Hematopoietic multipotent progenitor cell treated with erythropoietin and hydrocortisone succinate and interleukin-3 and kit ligand, for 6 days (in vitro differentiated cells): ENCODE measurements around the gene OR10V1.

Source experiments
- DNase-seq: peaks from one replicate; pipeline ENCODE4 v3.0.0-alpha.2; 2015

OR10V1 gene, protein sequence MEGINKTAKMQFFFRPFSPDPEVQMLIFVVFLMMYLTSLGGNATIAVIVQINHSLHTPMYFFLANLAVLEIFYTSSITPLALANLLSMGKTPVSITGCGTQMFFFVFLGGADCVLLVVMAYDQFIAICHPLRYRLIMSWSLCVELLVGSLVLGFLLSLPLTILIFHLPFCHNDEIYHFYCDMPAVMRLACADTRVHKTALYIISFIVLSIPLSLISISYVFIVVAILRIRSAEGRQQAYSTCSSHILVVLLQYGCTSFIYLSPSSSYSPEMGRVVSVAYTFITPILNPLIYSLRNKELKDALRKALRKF

DNA sequence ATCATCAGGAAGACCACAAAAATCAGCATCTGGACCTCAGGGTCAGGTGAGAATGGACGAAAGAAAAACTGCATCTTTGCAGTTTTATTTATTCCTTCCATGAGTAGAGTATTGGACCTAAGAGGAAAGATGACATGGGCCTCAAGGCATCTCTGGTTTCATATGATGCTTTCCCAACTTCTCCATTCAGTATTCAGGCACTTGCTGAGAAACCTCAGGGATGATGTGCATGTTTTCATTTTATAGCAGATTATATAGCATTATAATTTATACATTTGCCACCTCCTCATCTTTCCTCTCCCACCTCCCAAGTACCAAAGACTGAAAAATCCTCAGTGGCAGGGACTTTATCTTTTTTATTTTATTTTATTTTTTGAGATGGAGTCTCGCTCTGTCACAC lies at the start of gene OR10V1:
OR10V1 (minus strand) TSS at position 101 of the 400 bp plus-strand sequence; CDS start at position 101, 0 bp downstream.
- no peak for DNase-seq

DNA sequence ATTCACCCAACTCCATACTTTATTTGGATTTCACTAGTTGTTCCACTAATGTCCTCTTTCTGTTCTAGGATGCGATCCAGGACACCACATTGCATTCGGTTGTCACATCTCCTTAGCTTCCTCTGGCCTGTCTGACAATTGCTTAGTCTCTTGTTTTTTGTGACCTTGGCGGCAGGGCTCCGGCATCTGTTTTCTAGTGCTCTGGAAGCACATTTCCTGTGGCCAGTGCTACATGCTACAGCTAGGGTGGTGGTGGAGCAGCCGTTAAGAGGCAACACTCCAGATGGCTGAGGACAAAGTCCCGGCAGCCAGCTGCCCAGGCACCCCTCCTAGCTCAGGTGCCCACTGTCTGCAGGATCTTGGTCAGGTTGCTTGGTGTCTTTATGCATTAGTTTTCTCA lies 48.3 kb upstream of the OR10V1 start:
- DNase-seq, result no peak

DNA sequence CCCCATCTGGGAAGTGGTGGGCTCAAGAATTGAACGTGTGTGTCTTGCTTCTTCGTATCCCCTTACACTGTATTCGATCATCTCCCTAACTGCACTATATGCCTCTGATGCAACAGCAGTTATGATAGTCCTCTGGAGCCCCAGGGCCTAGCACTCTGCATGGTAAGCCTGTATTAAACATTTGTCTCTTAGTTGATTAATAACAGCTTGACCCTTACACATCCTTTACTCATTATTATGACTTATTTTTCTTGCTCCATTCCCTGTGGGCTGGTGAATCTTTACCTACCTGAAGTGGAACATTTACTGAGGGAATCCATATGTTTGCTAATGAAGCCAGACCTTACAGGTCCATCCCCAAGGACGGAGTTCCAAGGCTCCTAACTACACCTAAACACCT lies 47.1 kb upstream of the OR10V1 start:
- DNase-seq, result no peak

DNA sequence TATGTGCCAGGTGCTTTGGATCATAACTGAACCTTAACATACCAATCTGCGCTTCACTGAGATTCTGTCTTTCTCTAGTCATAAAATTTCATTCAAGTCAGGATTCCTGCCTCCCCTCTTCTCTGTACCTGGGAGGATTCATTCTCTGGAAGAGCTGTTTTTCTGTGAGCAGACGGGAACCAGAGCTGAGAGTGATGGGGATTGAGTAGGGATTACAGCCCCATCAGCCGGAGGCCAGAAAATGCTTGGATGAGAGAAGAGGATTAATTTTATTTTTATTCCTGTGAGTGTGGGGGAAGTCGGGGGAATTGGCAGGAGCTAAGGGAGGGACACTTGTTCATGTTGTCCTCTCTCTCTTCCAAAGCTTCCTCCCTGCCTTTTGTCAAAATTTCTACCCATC lies 46.3 kb upstream of the OR10V1 start:
- no peak for DNase-seq

DNA sequence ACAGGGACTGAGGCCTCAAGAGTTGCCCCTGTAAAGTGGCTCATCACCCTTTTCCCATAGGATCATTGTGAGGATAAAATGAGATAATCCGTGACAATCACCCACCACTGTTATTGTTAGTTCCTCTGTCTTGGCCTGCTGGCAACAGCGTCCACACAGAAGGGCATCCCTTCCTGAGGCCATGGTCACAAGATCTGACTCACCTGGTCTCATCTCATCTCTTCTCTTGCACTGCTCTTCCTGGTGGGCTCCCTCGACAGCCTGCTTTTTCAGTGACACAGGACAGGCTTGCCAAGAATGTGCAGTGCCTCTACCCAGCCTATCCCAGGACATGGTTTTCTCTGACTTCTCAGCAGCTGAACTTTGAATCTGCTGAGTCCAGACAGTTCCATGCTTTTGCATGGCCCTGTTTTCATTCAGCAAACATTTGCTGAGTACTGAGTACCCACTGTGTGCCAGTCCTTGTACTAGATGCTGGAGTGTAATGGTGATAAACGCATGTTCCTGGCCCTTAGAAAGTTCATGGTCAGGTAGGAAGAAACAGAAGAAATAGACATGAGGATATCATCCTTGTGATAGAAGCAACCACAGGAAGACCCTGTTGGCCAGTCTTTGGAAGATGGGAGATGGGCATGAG lies 44.9 kb upstream of the OR10V1 start:
- no peak for DNase-seq

DNA sequence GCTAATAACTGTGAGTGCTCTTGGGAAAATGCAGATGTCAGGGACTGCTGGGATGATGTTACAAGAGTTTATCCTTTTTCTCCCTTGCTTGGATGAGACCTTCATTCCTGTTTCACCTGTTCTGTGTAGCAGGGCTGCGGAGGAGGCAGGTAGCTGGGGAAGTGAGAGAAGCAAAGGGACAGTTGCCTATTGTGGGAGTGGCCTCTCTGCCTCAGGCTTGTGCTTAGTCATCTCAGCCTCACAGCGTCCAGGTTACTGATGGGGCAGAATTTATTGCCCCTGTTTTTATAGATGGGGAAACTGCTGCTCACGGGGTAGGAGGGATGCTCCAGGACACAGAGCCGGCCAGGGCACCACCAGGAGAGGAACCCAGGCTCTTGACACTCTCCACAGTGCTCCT lies 43.2 kb upstream of the OR10V1 start:
- peak; percentile 59 for DNase-seq

DNA sequence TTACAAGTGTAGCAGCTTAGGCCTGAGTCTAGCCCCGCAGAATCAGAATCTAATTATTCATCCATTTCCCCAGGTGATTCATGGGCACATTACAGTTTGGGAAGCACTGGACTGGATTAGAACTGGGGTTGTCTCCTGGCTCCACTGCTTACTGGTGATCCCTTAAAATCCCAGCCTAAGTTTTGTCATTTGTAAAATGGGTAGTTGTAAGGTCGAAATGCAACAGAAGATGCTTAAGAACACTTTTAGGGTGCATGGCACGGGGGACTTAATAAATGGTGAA lies 42.9 kb upstream of the OR10V1 start:
- no peak for DNase-seq

DNA sequence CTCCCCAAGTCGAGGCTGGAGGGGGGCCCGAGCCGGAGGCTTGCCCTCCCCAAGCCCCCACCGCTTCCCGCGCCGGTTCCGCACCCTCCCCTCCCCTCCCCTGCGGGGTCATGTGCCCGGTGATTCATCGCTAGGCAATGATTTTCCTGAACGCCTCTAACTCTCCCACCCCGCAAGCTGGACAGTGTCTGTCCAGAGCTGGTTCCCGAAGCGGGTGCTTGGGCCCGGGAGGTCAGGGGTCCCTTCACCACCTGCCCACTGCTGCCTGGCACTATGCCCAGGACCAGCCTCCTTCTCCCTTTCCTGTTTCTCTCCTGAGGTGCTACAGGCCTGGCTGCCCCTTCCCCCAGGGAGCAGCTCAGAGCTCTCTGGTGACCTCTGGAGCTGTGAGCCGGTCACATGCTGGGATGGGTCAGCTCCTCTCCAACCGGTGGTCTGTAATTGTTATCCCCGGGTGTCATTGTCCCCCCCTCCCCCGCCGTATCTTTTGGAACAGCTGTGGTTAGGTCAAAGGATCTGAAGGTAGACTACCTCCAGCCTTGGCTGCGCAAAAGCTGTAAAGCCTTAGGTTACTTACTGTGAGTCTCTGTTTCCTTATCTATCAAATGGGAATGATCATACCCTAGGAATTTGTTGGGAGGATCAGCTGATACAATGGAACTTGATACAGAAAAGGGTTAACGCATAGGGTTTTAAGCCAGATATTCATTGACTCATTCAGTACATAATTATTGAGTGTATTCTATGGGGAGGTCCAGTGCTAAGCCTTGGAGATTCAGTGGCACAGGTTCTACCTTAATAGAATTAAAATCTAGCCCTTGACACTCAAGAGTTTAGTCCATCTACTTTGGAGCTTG lies 42.3 kb upstream of the OR10V1 start:
- DNase-seq, result peak; percentile 30

DNA sequence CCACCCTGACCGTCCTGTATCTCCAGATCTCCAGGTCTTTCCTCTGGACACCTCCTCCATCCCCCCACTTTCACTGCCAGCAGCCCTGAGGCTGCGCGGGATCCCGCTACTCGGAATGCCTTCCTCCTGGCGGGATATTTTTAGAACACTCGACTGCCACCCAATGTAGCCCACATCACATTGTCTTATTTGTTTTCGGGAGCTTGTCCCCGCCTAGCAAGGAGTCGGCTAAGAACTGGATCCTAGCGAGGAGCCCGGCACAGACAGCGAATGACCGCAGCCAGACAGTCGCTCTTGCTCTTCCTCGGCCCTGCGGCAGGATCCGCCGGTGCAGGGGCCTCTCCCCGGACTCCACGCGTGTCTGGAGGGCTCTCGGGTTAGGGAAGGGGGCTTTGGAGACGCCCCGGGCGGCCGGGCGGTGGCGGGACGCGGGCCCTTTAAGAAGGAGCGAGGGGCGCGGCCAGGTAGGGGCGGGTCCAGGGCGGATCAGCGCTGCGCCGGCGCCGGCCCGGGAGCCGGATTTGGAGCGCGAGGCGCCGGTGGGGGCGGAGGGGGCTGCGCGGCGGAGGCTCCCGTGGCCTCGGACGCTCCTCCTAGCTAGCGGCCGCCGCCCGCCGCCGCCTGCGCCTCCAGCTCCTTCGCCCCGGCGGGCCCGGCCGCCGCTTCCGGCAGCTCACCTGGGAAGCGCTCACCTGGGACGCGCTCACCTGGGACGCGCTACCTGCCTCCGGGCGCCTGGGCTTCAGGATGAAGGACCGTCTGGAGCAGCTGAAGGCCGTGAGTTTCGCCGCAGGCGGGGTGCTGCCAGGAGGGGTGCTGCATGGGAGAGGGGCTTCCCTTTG lies 41.4 kb upstream of the OR10V1 start, which contains the start of gene STX3:
STX3 (plus strand) TSS at position 518 of the 842 bp plus-strand sequence; CDS start at position 748, 230 bp downstream.
- peak; percentile 68 for DNase-seq

DNA sequence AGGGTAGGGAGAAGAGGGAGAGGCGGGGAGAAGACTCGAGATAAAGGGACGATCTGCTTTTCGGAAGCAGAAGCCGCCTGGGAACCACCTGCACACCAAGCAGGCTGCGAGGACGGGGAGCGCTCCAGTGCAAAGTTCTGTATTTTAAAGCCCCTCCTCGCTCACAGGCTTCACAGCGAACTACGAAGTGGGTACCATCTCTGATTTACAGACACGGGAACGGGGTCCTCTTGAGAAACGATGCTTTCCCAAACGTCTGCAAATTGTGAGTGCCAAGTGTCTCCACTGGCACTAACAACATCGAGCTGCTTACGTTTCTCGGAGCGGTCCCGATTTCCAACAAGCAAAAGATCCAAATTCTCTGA lies 40.8 kb upstream of the OR10V1 start:
- DNase-seq, result peak; percentile 46

DNA sequence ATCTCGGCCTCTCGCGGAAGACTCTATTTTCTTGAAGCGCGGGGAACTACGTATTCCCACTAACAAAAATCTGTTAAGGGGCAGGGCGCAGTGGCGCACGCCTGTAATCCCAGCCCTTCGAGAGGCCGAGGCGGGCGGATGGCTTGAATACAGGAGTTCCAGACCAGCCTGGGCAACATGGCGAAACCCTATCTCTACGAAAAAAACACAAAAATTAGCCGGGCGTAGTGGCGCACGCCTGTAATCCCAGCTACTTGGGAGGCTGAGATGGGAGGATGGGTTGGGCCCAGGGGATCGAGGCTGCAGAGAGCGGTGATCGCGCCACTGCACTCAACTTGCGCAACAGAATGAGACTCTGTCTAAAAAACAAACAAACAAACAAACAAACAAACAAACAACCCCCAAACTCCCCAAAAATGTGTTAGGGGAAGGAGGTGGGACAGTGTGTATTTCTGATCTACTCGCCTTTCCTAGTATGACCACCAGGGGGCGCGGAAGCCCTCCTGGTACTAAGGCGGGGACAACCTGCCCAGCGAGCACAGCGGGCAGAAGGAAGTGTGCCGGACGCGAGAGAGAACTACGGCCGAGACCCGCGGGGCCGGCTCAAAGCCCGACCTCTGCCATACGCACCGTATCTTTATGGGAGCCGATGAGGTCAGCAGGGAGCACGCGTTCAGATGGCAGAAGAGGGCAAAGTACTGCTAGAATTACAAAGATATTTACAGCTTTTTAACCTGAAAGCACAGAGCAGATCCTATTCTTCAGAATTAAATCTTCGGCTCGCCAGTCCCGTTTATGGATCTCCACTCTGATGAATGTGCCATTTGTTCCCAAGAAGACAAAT lies 40.2 kb upstream of the OR10V1 start:
- DNase-seq, result peak; percentile 88

DNA sequence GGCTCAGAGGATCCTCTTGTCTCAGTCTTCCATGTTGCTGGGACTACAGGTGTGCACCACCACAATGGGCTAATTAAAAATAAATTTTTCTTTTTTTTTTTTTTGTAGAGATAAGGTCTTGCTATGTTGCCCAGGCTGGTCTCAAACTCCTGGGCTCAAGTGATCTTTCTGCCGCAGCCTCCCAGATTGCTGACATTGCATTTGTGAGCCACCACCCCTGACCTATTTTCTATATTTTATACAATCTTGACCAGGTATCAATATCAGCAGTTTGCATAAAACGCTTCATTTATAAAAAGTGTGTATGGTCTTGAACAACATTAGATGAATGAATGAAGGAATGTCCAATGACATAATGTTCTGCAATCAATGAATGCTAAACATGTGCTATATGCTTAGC lies 32.5 kb upstream of the OR10V1 start:
- DNase-seq, result no peak

DNA sequence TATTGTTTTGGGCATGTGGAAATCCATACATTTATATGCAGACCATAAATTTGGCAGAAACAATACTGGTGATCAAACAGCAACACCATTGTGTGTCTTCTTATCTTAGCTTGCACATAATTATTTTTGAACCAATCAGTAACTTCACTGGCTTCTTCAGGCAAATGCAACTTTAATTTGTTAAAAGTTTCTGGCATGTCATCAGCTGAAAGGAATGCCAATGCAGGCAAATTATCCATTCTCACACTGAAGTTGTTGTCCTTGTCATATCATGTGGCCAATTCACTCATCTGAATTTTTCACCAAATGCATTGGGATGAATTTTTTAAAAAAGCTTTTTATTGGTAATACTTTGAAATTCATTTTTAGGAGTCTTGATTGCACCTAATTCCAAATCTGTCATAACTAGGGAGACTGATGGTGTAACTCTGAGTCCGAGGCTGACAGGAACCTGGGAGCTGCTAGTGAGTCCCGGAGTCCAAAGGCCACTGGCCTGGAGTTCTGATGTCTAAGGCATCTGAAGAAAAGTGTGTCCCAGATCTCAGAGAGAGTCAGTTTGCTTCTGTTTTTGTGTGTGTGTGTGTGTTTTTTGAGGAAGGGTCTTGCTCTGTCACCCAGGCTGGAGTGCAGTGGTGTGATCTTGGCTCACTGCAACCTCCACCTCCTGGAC lies 17.4 kb upstream of the OR10V1 start:
- DNase-seq, result no peak

DNA sequence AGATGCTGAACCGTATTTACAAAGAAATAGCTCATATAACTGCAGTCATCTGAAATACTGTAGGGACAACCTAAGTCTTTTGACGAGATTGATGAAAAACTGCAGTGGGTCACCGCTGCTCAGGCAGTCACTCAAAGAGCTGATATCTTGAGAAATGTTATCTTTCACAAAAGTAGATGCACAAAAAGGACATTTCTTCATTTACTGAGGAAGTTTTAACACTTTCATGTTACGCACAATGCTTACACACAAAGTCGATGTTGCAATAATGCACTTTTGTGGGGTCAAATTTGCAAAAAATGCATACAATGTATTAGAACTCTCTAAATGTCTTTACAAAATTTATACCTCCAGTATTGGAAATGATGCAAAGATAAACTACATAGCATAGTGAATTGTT lies 16.2 kb upstream of the OR10V1 start:
- peak; percentile 45 for DNase-seq

DNA sequence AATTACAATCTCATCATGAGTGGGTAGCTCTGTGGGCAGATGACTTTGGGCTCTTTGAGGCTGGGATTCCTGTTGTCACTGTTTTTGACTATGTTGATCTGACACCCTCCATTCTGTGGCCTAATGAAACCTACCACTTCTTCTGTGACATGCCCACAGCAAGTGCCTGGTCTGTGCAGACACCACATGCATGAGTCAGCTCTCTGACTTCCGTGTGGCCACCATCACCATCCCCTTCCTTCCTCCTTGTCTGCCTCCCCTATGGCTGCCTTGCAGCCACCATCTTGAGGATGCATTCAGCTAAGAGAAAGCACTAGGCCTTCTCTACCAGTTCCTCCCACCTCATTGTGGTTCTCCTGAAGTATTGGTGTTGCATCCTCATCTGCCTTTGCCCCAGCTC lies 15.3 kb upstream of the OR10V1 start:
- peak; percentile 42 for DNase-seq

DNA sequence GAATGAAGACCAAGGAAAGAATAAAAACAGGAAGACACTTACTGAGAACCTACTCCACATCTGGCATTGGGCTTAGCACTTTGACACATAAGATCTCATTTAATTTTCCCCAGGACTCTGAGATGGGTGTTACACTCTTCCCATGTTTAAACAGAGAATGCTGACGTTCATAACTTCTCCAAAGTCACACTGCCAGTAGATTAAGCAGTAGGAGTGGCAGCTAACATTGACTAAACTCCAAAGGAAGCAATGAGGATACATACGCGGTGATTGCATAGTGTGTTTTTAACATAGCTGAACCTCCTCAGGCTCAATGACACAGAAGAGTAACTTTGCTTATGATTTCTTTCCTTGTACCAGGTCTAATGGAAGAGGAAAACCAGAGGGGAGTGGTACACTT lies 14.5 kb upstream of the OR10V1 start:
- no peak for DNase-seq

DNA sequence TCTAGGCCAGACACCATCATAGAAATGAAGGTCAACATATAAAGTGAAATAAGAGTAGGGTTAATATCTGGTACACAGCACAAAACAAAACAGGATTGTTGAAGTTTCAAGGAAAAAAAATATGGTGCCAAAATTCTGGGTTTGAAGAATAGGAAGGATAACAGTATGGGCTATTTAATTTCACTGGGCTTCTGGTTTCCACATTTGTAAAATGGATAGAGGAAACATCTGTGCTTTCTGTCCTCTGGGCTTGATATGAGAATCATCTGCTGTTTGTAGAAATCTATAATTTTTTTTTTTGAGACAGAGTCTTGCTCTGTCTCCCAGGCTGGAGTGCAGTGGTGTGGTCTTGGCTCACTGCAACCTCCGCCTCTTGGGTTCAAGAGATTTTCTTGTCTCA lies 13.8 kb upstream of the OR10V1 start:
- no peak for DNase-seq

DNA sequence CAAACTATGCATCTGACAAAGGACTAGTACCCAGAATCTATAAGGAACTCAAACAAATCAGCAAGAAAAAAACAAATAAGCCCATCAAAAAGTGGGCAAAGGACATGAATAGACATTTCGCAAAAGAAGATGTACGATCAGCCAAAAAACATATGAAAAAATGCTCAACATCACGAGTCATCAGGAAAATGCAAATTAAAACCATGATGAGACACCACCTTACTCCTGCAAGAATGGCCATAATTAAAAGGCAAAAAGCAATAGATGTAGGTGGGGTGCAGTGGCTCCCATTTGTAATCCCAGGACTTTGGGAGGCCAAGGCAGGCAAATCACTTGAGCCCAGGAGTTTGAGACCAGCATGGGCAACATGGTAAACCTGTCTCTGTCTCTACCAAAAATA lies 10.4 kb upstream of the OR10V1 start:
- DNase-seq, result no peak

DNA sequence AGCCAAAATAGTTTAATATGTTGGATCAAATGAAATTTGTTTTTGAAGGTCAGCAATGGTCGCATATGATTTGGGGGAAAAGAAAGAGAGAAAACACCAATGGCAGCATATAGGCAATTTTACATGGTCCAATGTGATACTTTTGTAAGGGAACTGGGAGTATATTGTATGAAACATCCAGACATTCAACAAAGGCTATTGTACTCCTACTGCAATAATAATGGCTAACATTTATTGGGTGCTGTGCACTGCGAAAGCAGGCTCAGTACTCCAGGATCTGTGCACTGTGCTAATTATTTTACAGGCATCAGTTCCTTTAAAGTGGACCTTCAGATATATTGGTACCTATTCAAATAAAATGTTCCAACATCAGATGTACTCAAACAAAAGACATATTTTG lies 5.9 kb upstream of the OR10V1 start:
- DNase-seq, result no peak

DNA sequence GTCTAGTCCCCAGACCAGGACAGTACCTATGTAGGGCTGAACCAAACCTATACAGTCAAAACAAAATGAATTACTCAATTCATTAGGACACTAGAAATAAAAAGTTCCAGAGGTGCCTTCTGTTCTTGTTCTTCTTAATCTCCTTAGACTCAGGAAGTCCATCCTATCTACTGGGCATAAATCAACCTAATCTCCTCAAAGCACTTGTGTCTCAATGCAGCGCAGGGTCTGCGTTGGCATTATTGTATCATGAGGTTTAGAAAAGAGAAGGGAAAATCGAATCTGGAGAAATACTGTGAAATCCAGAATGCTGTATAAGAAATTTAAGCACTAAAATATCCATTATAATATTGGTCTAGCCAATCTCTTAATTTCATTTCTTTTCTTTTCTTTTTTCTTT lies 2.4 kb upstream of the OR10V1 start:
- DNase-seq, result peak; percentile 22

DNA sequence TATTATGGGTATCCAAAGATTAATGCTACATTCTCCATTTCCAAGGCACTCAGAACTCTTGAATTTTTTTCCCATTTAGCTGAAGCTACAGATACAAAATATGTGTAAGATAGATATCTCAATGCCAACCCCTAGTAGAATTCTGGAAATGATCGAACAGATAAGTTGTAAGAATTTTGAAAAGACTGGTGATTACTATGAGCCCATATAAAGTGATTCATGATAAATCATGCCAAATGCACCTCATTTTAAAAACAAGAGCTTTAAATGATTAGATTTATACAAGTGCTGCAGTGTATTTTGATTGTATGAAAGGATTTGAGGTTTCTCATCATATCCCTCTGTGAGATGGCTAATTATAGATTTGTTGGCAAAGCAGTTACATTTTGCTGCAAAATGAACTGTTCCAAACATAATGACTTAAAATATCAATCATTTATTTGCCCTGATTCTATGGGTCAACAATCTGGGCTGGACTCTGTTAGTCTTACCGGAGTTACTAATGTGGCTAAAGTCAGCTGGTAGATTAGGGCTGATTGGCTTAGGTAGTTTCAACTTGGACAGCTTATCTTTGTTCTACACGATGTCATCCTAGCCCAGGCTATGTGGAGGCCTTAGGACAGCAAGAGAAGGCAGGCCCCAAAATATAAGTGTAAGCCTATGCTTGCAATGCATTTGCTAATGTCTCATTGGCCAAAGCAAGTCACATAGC lies 3.4 kb downstream of the OR10V1 start:
- peak; percentile 15 for DNase-seq
